Esophagus (tissue), 2 donors: ENCODE measurements around the gene UNC13B. TPM values are rescaled to one million over a fixed set of nuclear protein-coding genes. Genes with fewer than 3 reads are reported as not detected.
A peak's percentile ranks its signal among the peaks of the same experiment; 100 is the strongest.
"Not testable (repeated sequence)": the region's sequence is repeated elsewhere in the genome, so short reads cannot be mapped to it uniquely, and the experiment has no call there.

Source experiments
- H3K27ac ChIP-seq, 2 donors: one replicate each; pipeline ENCODE4 v1.5.1; 2013; ENCODE audit warnings: low read depth in 2 of 2, mild to moderate bottlenecking in 2 of 2, inconsistent platforms in 1 of 2, low read length in 1 of 2, moderate library complexity in 1 of 2
- H3K27me3 ChIP-seq, 2 donors: one replicate each; pipeline ENCODE4 v1.6.1; 2013; ENCODE audit warnings: low read length in 2 of 2, control low read depth in 1 of 2, mild to moderate bottlenecking in 1 of 2; ENCODE audit not compliant: insufficient read depth in 2 of 2, control insufficient read depth in 1 of 2
- H3K36me3 ChIP-seq, 2 donors: one replicate each; pipeline ENCODE4 v1.6.1; 2013; ENCODE audit warnings: low read length in 1 of 2; ENCODE audit not compliant: control insufficient read depth in 2 of 2, insufficient read depth in 2 of 2
- H3K4me1 ChIP-seq, 2 donors: one replicate each; pipeline ENCODE4 v1.6.1; 2013; ENCODE audit warnings: low read length in 1 of 2; ENCODE audit not compliant: control insufficient read depth in 2 of 2, insufficient read depth in 2 of 2
- H3K4me3 ChIP-seq, 2 donors: one replicate each; pipeline ENCODE4 v1.5.1; 2013; ENCODE audit warnings: low read length in 2 of 2, mild to moderate bottlenecking in 2 of 2, low read depth in 1 of 2, moderate library complexity in 1 of 2
- H3K9me3 ChIP-seq, 2 donors: one replicate each; pipeline ENCODE4 v1.6.1; 2013; ENCODE audit warnings: mild to moderate bottlenecking in 2 of 2, low read depth in 1 of 2, low read length in 1 of 2, moderate library complexity in 1 of 2; ENCODE audit not compliant: control insufficient read depth in 2 of 2, insufficient read depth in 1 of 2
- WGBS, 2 donors: extraction: QIAGEN DNeasy Blood & Tissue Kit; methylation state at CpG; one replicate each; pipeline ENCODE4 v1.1.7; 2013; 5-methylcytosine and 5-hydroxymethylcytosine counted together
- polyA plus RNA-seq, 2 donors: library from polyadenylated mRNA; stranded (reverse); fragments of 200-250 nt; gene quantifications; one replicate each; pipeline ENCODE4 v1.2.3, GENCODE V29; 2013
- donor health status: healthy with polysubstance abuse.
- donor health status: Bipolar disorder and iron deficiency.

The UNC13B gene
- polyA plus RNA-seq, 2 donors, result 11.3 to 15.6 TPM

GRCh38 chr9:35162605-35163315 lies 951 bp downstream of the UNC13B start:
- no peaks in the 10 kb centered on the region for H3K36me3 ChIP-seq
- WGBS, 2 donors, result 15 to 18% methylated on average over 11 of the region's 11 CpGs
- H3K9me3 ChIP-seq, result no peaks in the 10 kb centered on the region
- no peaks in the 10 kb centered on the region for H3K4me1 ChIP-seq
- no peaks in the 10 kb centered on the region for H3K27me3 ChIP-seq
- H3K27ac ChIP-seq, result peak overlapping the region; percentile 95 to 97
- H3K4me3 ChIP-seq, result peak overlapping the region; percentile 57 to 77

- no peaks in the 10 kb centered on the region for H3K36me3 ChIP-seq
- H3K27ac ChIP-seq, result no peak overlapping the region
- no peaks in the 10 kb centered on the region for H3K27me3 ChIP-seq
- H3K4me1 ChIP-seq, result no peaks in the 10 kb centered on the region
- peak overlapping the region in 1 of 2 donors; percentile 57 for H3K4me3 ChIP-seq
- 71 to 82% methylated on average over 3 of the region's 3 CpGs for WGBS, 2 donors
- H3K9me3 ChIP-seq, result no peaks in the 10 kb centered on the region
These were observed 1.6 kb downstream of the UNC13B start for GRCh38 chr9:35163413-35163812.

DNA sequence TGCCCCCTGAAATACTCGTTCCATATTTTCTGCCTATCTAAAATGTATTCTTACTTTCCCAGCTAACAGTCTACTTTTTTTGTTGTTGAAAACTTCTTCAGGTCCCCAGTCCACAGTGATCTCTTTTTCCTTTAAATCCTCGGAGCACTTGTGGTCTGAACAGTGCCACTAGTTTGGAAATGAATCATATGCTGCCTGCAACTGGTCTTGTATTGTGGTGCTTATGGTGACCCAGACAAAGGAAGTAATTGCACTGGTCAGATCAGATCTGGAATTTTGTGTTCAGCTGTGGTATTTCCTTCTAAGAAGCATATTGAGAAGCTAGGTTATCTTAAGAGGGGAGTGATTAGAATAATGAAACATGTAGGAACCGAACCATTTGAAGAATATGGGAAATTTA lies 2.9 kb downstream of the UNC13B start:
- no peaks in the 10 kb centered on the region for H3K27me3 ChIP-seq
- H3K9me3 ChIP-seq, result no peaks in the 10 kb centered on the region
- H3K4me3 ChIP-seq, result no peak overlapping the region
- no peaks in the 10 kb centered on the region for H3K4me1 ChIP-seq
- WGBS, 2 donors, result 61 to 70% methylated on average over 3 of the region's 3 CpGs
- no peak overlapping the region for H3K27ac ChIP-seq
- H3K36me3 ChIP-seq, result no peaks in the 10 kb centered on the region

DNA sequence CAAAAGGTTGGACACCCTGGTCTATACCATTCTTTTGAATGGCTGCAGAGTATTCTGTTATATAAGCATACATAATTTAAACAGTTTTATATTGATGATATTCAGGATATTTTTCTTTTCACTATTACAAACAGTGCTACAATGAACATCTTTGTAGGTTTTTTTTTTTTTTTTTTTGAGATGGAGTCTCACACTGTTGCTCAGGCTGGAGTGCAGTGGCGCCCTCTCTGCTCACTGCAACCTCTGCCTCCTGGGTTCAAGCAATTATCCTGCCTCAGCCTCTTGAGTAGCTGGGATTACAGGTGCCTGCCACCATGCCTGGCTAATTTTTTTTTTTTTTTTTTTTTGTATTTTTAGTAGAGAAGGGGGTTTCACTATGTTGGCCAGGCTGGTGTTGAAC lies 5.6 kb downstream of the UNC13B start:
- H3K27me3 ChIP-seq, H3K27ac ChIP-seq, H3K4me1 ChIP-seq, H3K36me3 ChIP-seq, H3K9me3 ChIP-seq, H3K4me3 ChIP-seq: not testable (repeated sequence)
- WGBS, 2 donors, result 97 to 100% methylated on average over 1 of the region's 1 CpG

DNA sequence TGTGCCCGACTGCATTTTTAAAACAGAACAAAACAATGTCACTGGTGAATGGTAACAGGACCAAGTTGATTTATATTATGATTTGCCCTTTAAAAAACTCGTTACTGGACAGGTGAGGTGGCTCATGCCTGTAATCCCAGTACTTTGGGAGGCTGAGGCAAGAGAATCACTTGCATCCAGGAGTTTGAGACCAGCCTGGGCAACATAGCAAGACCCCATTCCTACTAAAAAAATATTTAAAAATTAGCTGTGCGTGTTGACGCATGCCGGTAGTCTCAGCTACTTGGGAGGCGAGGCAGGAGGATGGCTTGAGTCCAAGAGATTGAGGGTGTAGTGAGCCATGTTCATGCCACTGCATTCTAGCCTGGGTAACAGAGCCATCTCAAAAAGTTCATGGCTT lies 7.2 kb downstream of the UNC13B start:
- no peak overlapping the region for H3K27ac ChIP-seq
- no peaks in the 10 kb centered on the region for H3K27me3 ChIP-seq
- H3K36me3 ChIP-seq, result no peaks in the 10 kb centered on the region
- no peak overlapping the region for H3K4me3 ChIP-seq
- no peaks in the 10 kb centered on the region for H3K4me1 ChIP-seq
- H3K9me3 ChIP-seq, result no peaks in the 10 kb centered on the region
- 85% methylated on average over 6 of the region's 6 CpGs for WGBS, 2 donors

GRCh38 chr9:35172878-35173277 lies 11.1 kb downstream of the UNC13B start:
- Histone ChIP-seq H3K4me3 (no peak overlapping the region), H3K36me3 (no peaks in the 10 kb centered on the region), H3K27ac (no peak overlapping the region), H3K9me3 (no peaks in the 10 kb centered on the region), H3K4me1 (no peaks in the 10 kb centered on the region), H3K27me3 (no peaks in the 10 kb centered on the region)
- 40 to 53% methylated on average over 2 of the region's 2 CpGs for WGBS, 2 donors

DNA sequence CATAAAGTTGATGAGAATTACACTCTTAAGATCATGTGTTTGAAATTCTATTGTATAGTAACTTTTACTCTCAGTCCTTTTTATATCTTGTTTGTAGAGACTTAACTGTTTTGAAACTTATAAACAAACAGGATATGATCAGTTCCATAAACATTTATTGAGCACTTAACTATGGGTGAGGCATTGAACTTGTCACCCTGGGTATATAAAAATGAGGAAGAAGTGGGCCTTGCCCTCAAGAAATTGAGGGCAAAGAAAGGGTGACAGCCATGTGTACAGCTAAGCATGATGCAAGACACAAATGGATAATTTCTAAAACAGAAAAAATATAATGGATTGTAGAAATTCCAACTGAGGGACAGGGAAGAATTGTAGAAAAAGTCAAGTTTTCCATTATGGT lies 15.7 kb downstream of the UNC13B start:
- Histone ChIP-seq H3K36me3 (no peaks in the 10 kb centered on the region), H3K9me3 (no peaks in the 10 kb centered on the region), H3K27me3 (no peaks in the 10 kb centered on the region), H3K27ac (no peak overlapping the region), H3K4me1 (no peaks in the 10 kb centered on the region), H3K4me3 (no peak overlapping the region)

GRCh38 chr9:35179347-35180280 lies 17.8 kb downstream of the UNC13B start:
- Histone ChIP-seq H3K27ac (no peak overlapping the region), H3K36me3 (no peaks in the 10 kb centered on the region), H3K4me3 (no peak overlapping the region), H3K9me3 (no peaks in the 10 kb centered on the region), H3K27me3 (no peaks in the 10 kb centered on the region), H3K4me1 (no peaks in the 10 kb centered on the region)
- WGBS, 2 donors, result 66 to 67% methylated on average over 4 of the region's 4 CpGs

DNA sequence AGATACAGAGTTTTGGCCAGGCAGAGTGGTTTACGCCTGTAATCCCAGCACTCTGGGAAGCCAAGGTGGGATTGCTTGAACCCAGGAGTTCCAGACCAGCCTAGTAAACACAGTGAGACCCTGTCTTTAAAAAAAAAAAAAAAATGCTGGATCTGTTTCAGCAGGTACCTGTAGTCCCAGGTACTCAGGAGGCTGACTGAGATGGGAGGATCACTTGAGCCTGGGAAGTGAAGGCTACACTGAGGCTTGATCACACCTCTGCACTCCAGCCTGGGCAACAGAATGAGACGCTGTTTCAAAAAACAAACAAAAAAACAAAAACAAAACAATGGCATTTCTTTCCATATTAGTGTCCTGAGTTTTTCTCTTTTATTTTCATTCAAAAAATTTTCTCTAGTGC lies 19.0 kb downstream of the UNC13B start:
- 92% methylated on average over 2 of the region's 2 CpGs for WGBS, 2 donors

More for the DNA sequence above, 19.0 kb downstream of the UNC13B start:
- no peaks in the 10 kb centered on the region for H3K9me3 ChIP-seq
- H3K27me3 ChIP-seq, result no peaks in the 10 kb centered on the region
- H3K27ac ChIP-seq, result no peak overlapping the region
- no peaks in the 10 kb centered on the region for H3K4me1 ChIP-seq
- H3K4me3 ChIP-seq, result no peak overlapping the region
- no peaks in the 10 kb centered on the region for H3K36me3 ChIP-seq
